ENCODE measurements around the gene FMO1.

DNA sequence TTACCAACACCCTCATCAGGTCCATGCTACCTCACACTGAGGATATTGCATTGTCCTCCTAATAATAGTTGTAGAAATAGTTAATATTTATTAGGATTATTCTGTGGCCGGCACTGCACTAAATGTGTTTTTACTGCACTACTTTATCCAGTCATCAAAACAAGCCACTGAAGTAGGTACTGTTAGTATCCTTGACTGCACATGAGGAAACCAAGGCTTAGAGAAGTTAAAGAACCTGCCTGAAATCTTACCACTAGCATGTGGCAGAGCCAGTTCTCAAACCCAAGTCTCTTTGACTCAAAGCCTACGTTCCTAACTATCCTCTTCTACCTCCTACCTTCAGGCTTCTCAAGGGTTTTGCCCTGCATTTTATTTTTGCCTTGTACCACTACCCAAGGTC, 30.9 kb downstream of the FMO1 start:
- TF ChIP-seq POLR2AphosphoS5 (IDR thresholded peaks at IDR 0.05) (no peak), EP300 (IDR thresholded peaks at IDR 0.05) (no peak), POLR2A (IDR thresholded peaks at IDR 0.05) (no peak)
- TF ChIP-seq, protein P1, sequence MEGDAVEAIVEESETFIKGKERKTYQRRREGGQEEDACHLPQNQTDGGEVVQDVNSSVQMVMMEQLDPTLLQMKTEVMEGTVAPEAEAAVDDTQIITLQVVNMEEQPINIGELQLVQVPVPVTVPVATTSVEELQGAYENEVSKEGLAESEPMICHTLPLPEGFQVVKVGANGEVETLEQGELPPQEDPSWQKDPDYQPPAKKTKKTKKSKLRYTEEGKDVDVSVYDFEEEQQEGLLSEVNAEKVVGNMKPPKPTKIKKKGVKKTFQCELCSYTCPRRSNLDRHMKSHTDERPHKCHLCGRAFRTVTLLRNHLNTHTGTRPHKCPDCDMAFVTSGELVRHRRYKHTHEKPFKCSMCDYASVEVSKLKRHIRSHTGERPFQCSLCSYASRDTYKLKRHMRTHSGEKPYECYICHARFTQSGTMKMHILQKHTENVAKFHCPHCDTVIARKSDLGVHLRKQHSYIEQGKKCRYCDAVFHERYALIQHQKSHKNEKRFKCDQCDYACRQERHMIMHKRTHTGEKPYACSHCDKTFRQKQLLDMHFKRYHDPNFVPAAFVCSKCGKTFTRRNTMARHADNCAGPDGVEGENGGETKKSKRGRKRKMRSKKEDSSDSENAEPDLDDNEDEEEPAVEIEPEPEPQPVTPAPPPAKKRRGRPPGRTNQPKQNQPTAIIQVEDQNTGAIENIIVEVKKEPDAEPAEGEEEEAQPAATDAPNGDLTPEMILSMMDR (IDR thresholded peaks at IDR 0.05) = no peak

Measured in upper lobe of left lung (tissue), 4 donors.